GM19238 (cell line): ENCODE results near the gene LIMK1.
A peak's percentile ranks its signal among the peaks of the same experiment; 100 is the strongest.

ENCODE experiments used
- DNase-seq: peaks from one replicate; pipeline ENCODE4 v3.0.0; 2011; ENCODE audit warnings: low spot score; ENCODE audit not compliant: insufficient read length

The LIMK1 gene

DNA sequence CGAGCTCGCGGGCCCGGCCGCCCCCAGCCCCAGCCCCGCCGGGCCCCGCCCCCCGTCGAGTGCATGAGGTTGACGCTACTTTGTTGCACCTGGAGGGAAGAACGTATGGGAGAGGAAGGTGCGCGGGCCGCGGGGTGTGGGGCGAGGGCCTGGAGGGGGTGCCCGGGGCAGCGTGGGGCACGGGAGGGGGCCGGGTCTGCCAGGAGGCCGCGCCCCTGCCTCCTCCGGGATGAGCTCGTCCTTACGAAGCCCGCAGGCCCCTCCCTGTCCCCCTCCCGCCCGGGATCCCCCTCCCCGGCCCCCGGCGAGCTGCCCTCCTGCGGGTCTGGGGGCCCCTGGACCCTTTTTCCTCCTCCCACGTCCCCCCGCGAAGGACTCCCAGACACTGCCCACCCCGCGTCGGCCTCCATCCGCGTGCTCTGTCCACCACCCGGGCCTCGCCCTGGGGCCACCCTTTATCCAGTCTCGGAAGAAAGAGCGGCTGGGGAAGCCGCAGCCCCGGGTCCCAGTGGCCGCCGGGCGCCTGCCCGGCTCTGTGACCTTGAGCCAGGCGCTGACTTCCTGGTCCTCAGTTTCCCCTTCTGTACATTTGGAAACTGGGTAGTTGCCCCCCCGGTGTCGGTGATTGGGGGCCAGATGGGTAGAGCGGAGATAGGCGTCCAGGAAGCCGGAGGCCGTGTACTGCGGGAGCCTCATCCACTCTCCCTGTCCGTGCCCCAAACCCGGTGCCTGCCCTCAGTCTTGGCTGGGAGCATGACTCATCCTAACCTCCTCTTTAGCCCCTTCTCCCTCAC lies 521 bp downstream of the LIMK1 start:
- DNase-seq: peak; percentile 67

- no peak for DNase-seq
Measured at GRCh38 chr7:74084722-74085578, 1.3 kb downstream of the LIMK1 start.

DNA sequence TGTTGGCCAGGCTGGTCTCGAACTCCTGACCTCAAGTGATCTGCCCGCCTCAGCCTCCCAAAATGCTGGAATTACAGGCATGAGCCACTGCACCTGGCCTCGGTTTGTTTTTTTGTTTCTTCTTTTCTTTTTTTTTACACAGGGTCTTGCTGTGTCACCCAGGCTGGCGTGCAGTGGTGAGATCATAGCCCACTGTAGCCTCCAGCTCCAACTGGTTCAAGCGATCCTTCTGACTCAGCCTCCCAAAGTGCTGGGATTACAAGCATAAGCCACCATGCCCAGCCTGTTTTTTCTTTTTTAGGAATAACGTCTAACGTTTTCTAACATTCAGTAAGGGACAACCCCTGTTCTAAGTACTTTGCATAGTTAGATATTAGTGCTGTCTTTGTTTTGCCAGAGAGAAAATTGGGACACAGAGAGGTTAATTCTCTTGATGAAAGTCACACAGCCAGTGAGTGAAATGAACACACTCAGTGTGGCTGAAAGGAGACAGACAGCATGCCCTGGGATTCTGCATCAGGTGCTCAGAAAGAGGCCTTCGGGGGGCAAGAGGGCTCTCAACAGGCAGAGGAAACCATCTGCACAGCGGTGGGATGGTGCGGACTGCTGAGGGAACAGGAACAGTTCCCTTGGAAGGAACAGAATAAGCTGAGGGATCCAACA lies 4.3 kb downstream of the LIMK1 start:
- no peak for DNase-seq

- no peak for DNase-seq
Measured at GRCh38 chr7:74092321-74092963, 8.8 kb downstream of the LIMK1 start.

GRCh38 chr7:74092964-74093471 lies 9.4 kb downstream of the LIMK1 start:
- DNase-seq: peak; percentile 86

GRCh38 chr7:74093671-74094223 lies 10.1 kb downstream of the LIMK1 start:
- no peak for DNase-seq

DNA sequence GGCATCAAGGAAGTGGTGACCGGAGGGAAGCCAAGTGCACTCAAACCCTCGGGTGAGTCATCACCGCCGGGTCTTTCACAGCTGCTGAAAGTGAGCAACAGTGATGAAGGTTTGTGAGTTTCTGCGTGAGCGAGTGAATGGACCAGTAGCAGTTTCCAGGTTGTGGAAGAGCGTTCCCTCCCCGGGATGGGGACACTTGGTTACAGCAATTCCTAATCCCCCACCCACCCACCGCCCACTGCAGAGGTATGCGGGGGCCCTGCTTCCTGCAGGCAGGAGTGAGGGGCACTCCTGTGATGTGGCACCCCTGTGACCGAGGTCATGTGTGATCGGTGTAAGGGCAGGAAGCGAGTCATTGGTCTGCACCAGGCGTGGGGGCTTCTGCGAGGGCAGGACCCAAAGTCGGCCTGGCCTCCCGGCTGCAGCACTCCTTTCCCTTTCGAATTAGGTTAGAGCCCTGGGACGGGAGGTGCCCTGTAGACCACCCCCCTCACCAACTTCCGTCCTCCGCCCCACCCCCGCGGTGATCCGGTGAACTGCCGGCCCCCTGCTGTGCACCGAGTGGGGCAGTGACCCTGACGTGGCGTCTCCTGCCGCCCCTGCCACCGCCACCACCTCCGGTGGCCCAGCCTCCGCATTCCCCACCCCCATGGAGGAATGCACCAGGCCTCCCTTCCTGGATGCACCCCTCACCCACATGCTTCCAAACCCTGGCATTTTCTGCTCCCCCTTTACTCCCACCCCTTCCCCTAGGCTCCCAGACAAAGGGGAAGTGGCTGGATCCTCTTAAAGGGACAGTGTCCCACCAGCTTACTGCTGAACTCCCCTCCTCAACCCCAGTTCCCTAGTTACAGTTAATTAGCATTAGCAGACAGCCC lies 10.9 kb downstream of the LIMK1 start:
- DNase-seq: peak; percentile 65

- no peak for DNase-seq
Measured at GRCh38 chr7:74095135-74095534, 11.5 kb downstream of the LIMK1 start.

- no peak for DNase-seq
Measured at GRCh38 chr7:74097937-74098614, 14.5 kb downstream of the LIMK1 start.

- DNase-seq: no peak
Measured at GRCh38 chr7:74099031-74099430, 15.4 kb downstream of the LIMK1 start.

DNA sequence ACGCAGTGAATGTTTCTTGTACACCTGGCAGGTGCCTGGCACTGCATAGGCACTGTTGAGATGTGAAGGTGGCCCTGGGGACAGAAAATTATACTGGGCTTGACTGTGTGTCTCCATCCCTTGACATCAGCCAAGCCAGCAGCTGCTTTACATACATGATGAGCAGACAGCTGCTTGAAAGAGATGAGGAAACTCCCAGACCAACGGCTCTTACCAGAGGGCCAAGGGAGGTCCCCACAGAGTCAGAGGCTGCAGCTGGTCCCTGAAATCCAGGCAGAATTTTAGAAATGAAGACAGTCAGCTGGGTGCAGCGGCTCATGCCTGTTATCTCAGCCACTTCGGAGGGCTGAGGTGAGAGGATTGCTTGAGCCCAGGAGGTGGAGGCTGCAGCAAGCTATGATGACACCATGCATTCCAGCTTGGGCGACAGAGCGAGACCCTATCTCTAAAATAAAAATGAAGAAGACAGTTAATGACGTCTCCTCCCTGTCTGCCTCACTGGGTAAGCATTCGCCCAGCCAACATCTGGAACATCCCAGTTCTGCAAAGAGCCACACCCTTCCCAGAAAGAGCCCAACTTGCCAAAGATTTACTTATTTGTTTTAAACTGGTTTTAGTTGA lies 17.6 kb downstream of the LIMK1 start:
- DNase-seq: peak; percentile 87

- no peak for DNase-seq
Measured at GRCh38 chr7:74103219-74103772, 19.7 kb downstream of the LIMK1 start.

DNA sequence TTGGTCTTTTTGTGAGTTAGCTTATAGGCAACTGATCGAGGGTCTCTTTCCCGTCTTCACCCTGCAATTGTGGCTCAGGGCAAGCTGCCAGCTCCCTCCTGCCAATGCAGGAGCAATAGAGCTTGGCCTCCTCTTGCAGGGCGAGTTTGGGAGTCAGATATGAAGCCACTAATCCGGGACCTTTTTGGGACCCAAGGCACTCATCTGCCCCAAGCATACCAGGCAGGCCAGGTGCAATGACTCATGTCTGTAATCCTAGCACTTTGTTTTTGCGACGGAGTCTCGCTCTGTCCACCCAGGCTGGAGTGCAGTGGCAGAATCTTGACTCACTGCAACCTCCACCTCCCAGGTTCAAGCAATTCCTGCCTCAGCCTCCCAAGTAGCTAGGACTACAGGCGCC lies 21.1 kb downstream of the LIMK1 start:
- DNase-seq: no peak

- DNase-seq: no peak
Measured at GRCh38 chr7:74105992-74106391, 22.4 kb downstream of the LIMK1 start.

DNA sequence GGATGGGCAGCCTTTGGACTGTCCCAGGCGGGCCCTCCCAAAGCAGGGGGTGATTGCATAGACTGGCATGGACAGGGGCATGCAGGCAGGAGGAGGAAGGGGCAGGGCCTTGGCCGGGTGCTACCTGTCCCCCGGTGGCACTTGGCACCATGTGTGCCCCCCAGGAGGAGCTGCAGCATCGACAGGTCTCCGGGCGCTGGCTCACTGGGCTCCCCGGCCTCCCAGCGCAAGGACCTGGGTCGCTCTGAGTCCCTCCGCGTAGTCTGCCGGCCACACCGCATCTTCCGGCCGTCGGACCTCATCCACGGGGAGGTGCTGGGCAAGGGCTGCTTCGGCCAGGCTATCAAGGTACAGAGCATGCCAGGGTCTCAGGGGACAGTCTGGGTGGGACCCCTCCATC lies 23.2 kb downstream of the LIMK1 start:
- no peak for DNase-seq

- no peak for DNase-seq
Measured at GRCh38 chr7:74115326-74115725, 31.7 kb downstream of the LIMK1 start.

DNA sequence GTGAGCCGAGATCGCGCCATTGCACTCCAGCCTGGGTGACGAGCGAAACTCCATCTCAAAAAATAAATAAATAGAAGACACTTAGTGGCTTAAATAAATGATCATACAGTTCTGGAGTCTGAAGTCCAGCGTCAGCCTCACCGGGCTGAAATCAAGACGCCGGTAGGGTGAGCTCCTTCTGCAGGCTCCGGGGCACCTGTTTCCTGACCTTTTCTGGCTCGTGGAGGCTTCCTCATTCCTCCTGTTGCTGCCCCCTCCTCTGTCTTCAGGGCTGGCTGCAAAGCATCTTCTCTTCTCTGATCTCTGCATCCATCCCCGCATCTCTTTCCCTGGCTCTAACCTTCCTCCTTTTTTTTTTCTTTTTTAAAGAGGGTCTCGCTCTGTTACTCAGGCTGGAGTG lies 32.8 kb downstream of the LIMK1 start:
- DNase-seq: no peak

DNA sequence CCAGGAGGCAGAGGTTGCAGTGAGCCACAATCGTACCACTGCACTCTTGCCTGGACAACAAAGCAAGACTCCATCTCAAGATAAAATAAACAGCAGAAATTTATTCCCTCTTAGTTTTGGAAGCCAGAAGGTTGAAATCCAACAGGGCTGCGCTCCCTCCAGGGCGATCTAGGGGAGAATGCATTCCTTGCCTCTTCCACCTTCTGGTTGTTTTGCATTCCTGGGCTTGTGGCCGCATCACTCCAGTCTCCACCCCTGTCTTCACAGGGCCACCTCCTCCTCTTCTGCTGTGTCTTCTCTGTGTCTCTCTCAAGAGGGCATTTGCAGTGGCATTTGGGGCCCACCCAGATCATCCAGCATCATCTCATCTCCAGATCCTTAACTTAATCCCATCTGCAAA lies 36.2 kb downstream of the LIMK1 start:
- DNase-seq: no peak
